Activated CD4-positive, alpha-beta T cell treated with anti-CD3 and anti-CD28 coated beads, Interleukin-2, Interleukin-4, amounts not matched to agents 100 ng/mL and 50 ng/mL, durations not matched to agents 16 hours and 8 hours (primary cell): ENCODE results near the gene DGAT2.

Experiments used
- DNase-seq: peaks from one replicate; pipeline ENCODE4 v3.0.0-alpha.2; 2020; ENCODE audit warnings: low spot score

DGAT2 gene

DNA sequence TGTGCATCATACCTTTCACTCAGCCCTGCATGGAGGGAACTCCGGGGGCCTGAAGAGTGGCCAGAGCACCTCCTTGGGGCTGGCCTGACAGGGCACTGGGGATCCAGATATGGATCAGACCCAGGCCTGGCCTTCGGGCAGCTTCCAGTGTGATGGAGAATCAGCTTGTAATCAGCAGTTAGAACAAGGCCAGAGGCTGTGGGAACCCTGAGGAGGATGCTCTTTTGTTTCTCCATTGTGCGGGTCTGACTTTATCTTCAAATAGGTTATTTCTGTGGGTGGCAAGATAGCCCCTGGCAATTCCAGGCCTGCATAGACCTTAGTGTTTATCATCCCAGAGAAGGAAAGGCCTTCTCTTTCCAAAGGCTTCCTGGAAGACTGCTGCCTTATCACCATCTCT, 12.3 kb downstream of the DGAT2 start:
- no peak for DNase-seq

DNA sequence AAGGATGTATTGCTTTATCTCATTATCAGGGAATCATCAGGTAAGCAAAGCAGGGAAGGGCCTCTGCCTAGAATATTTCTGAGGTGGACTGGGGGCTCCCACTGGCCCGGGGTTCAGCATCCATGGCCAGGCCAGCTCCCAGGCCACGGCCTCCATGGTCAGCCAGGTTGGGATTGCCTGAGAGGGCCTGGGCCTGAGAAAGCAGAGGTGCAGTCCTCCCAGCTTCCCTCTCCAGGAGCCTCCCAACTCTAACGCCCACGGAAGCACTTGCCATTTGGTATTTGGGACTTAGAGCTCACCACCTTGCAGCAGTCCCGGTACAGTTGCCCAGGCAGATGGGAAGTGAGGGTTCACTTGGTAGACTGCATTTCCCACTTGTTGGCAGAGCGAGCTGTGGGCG, 12.7 kb downstream of the DGAT2 start:
- no peak for DNase-seq

DNA sequence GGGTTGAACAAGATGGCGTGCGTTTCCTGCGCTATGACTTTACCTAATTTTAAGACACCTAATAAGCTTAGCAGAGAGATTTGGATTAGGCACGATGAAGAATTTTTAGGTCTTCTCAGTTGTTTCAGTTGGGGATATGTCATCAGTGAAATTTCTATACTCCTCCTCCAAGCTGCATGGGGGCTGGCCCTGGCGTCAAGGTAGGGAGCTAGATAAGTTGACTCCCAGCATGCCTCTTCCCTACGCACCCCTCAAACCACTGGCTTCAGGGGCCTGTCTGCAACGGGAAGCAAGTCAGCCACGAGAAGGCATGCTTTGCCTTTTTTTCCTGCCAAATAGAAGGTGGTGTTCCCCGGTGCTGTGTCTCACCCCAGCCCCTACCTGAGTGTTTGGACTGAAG, 13.3 kb downstream of the DGAT2 start:
- DNase-seq: no peak

DNA sequence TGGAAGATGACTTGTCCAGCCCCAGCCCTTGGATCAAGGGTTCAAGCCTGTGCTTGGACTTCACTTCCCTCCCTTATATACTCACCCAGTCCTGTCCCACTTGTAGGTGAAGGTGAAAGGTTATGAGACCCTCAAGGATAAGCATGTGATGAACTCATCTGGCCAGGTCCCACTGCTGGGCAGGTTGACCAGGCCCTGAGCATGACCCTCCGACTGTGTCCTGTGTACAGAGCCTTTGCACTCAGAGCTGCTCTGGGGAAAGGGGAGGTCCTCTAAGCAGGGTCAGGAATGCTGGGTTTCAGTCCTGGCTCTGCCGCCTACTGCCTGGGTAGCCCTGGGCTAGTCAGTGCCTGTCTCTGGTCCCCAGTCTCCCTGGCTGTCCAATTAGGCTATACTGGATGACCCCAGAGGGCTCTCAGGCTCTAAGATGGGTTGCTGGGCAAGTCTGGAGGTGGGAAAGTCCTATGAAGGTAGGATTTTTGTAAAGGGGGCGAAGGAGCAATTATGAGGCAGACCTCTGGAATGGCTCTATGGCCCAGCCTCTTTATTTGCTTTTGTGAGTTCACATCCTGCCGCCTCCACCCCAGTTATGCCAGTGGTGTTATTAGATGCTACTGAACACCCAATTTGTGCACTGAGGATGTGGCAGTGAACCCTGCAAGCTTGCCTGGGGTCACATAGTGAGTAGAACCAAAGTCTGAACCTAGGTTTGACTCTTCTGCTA, 14.1 kb downstream of the DGAT2 start:
- no peak for DNase-seq

DNA sequence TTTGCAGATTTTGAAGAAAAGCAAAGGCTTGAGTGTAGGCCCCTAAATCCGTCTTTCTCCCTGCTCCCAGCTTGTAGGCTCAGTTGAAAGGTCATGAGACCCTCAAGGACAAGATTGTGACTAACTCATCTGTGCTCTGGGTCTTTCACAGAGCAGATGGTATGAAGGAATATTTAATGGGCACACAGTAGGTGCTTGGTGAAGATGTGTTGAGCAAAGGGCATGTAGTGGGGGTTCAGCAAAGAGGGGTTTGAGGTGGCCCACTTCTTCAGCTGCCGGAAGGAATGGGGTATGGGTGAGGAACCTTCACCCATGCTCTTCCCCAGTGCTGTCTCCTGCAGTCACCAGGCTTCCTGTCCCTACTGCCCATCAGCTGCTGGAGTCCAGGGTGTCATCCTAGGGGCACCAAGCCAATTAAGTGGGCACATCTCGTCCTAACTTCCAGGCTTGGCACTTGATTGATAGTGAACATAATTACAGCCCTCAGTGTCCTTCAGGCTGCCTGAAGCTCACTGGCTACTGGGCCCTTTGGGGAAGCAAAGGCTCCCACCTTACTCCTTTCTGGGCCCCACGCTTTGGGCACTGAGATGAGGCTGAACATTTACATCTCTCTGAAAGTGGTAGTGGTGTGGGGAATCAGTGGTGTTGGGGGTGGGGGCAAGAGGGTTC, 15.0 kb downstream of the DGAT2 start:
- no peak for DNase-seq

DNA sequence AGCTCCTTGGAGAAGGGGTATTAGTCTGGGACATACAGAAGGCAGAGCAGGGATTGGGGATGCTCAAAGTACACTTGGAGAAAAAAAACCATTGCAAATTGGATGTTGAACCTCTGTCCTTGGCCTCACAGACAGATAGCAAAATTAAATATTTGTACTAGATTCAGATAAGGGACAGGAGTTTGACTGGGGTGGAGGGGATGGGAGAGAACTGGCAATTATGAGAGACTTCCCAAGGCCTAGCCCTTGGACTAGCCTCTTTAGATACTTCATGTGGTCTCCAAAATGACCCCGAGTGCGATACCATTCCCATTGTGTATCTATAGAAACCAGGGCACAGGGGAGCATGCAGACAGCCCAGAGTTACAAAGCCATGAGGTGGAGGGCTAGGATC, 15.5 kb downstream of the DGAT2 start:
- no peak for DNase-seq

DNA sequence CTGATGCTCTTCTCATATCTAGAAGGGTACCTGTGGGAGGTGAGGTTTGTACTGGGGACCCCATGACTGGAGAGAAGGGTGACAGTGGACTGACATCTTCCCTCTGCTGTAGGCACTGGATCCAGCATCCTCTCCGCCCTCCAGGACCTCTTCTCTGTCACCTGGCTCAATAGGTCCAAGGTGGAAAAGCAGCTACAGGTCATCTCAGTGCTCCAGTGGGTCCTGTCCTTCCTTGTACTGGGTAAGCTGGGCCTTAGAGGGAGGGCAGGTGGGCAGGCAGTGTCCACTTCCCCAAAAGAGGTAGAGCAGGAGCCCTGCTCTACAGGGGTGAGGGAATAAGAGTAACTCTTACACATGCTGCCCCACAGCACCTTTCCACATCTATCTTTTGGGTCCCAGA, 15.9 kb downstream of the DGAT2 start:
- no peak for DNase-seq

DNA sequence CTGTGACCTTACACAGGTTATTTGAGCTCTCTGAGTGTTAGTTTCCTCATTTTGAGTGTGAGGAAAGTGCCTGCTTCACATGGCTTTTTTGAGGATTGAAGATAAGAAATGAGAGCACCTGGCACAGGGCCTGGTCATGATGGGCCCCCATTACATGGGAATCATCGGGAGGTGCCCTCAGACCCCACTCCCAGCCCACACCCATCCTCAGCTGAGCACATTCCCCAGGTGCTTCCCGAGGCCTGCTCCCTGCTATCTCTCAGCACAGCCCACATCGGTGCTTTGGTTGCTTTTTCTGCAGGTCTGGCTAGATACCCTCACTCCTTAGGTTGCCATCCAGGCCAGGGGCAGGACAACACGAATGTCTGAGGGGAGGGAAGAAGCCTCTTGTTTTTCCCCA, 16.6 kb downstream of the DGAT2 start:
- DNase-seq: no peak

DNA sequence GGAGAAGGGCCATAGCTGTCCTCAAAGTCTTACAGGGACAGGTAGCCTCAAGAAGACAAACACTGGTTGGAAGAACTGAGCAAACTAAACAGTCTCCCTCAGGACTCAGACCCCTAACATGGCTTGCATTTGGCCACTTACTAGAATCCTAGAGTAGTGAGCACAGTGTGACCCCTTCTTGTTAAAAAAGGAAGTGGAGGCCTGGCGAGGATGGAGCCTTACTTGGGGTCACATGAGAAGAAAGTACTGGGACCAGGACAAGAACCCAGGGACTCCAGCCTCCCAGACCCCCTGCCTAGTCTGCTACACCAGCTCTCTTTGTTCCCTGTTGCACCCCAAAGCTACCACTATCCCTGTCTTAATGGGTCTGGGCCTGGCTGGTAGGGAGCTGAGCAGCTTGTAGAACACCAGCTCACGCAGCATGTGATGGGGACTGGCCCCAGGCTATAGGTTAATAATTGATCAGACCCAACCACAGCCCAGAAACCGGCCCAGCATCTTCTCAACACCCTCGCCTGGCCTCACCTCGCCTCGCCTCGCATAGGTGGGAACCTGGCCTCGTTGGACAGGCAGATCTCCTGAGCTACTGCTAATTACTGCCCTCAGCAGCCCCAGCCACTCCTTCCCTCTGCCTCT, 17.6 kb downstream of the DGAT2 start:
- DNase-seq: no peak

DNA sequence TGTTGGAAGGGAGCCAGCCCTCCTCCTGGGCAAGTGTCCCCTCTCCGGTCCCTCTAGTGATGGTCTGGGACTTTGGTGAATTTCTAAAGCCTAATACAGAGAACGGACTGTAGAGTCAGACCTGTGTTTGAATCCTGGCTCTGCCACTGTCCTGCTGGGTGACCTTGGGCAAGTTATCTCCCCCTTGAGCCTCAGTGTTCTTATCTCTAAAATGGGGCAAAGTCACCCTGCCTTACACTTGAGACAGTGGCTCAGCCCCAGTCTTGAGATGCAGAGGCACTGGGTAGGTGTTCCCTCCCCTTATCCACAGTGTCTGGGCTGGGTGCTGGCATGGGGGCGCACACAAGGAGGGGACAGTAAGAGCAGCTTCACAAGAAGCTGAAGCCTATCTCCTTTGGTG, 20.9 kb downstream of the DGAT2 start:
- no peak for DNase-seq

DNA sequence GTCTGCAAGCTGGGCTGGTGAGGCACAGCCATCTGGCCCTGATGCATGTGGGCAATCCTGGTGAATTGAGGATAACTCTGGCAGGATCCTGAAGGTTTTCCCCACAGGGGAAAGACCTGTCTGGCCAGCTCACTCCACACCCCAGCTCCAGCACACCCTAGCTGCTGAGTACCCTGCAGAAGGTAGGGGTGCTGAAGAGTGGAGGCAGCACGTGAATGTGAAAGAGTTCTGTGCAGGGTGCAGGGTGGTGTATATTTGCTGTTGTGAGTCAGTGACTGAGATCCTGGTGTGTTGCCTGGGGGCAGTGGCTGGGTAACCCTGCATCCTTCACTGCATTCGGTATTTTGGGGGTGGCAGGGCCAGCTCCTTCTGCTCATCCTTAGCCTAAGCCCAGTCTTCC, 22.4 kb downstream of the DGAT2 start:
- DNase-seq: no peak

DNA sequence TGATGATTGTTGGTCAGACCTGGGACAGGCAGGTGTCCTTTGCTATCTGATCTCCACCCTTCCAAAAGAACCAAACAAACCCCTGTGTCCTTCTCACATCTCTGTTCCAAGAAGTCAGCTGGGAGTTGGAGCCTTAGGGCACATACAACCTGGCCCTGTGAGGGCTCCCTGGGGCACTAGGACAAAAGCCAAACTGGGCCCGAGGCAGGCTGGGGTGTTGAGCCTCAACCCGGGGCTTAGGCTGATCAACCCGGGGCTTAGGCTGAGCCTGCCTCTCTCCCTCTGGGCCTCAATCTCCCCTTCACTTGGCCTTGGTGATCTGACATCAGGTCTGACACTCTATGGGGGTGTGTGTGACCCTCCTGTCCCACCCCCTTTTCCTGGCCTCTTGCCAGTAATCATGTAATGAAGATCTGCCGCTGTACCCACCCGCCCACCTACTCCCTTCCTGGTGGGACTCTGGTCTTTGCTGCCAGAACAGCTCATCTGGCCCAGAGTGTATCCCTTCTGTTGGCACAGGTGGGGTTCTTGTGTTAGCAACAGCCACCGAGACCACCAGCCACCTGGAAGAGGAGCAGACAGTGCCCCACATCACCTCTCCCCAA, 23.7 kb downstream of the DGAT2 start:
- DNase-seq: no peak

DNA sequence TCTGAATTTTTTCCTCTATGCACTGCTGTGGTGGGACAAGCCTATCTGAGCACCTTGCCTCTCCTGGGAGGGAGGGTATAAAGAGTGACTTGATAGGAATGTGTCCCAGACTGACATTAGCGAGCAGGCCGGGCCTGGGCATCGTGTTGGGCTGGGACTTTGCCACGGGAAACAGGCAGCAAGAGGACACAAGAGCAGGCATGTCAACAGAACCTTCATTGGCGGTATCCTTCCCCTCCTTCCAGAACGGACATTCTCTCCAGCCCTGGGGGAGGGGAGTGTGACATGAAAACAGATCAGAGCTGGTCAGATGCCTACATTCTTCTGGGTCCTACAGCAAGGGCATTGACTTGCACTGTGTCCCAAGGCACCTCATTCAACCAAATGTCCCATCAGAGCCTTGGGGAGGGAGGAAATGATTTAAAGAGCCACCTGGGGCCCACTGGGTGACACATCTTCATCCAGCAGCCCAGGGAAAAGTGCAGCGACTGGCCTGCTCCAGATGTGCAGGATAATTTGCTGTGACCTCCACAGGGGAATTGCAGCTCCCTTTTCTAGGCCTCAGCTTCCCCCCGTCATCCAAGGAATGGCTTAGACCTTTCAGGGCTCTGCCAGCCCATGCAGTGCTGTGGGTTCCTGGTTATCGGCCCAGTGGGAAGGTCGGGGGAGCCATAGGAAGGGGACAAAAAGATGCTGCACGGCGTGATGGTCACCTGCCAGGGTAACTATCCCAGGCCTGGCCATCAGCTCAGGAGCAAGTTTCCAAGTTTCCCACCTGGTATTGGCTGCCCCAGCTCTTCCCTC, 24.6 kb downstream of the DGAT2 start:
- DNase-seq: no peak

DNA sequence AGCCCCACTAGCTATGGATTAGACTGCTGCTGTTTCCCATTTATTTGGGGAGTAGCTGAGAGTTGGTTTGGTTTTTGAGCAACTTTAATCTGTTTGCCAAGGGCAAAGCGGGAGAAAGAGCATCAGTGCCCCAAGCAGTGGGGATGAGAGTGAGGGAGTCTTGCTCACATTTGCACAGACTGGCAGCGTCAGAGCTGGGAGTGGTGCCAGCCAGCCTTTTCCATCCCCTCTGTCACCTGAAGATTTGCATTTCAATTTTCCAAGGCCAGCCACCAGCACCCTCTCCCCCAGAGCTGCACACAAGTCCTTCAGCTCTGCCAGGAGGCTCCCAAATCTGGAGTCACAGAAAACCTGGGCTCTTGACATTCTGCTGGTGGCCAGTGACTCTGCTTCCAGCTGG, 25.4 kb downstream of the DGAT2 start:
- no peak for DNase-seq

DNA sequence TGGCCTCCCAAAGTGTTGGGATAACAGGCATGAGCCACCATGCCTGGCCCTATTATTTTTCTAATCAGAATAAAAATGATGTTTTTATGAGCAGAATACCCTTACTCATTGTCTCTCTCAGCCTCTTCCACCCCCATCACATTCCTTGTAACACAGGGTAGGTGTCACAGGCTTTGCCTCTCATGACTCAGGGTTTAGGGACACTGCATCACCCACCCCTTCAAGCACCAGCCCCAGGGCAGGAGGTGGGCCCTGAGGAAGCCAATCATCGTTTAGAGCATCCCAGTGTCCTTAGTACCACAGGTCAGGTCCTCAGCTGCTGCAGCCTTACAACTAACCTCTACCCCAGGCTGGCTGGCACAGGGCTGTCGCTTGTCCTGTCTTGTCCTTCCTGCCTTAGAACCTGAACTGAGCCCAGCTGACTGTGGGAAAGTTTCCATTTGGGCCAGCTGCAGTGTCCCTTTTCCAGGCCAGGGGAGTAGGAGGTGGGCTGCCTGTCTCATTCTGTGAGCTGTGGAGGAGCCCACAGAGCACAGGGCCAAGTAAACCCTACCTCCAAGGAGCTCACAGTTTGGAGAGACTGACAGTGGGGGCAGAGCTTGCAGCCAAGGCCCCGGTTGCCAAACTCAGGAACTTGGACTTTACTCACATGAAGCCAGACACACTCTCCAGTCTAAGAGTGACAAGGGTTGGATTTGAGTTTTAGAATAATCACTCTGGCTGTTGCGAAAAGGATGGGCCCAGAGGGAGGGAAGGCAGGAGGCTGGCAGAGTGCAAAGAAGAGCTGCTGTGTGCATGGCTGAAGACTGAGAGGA, 26.9 kb downstream of the DGAT2 start:
- no peak for DNase-seq

DNA sequence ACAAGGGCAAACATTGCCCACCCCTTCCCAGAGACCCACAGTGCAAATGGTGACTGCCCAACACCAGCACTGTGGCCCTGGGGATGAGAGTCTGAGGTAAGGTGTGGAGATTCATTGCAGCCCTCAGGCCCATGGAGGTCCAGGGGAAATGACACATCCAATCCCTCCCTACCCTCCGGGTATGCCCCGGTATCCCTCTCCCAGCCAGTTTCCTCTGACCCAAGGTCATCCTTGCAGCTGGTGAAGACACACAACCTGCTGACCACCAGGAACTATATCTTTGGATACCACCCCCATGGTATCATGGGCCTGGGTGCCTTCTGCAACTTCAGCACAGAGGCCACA, 27.5 kb downstream of the DGAT2 start:
- DNase-seq: no peak

DNA sequence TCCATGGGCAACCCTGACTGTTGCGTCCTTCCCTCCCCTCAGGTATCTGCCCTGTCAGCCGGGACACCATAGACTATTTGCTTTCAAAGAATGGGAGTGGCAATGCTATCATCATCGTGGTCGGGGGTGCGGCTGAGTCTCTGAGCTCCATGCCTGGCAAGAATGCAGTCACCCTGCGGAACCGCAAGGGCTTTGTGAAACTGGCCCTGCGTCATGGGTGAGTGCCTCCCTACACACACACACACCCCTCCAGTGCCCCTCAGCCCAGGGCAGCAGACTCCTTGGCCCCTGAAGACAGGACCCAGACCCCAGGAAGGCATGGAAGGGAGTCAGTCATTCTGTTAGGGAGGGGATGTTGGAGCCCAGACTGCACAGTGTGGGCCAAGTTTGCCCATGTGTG, 28.5 kb downstream of the DGAT2 start:
- DNase-seq: no peak

DNA sequence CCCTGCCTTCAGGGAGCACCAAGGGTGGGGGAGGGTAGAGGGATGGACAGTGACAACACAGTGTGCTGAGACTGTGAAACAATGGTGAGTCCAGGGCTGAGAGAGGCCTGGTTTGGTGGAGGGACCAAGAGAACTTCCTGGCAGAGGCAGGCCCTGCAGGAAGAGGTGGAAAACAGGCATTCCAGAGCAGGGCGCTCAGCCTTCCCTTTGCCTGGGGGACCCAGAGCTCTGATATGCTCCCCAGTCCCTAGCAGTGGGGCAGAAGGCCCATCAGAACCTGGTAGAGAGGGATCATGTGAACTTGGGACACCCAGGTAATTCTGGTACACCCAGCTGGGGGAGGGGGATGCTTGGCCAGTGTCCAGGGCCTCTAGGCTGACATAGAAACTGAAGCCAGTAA, 29.2 kb downstream of the DGAT2 start:
- DNase-seq: no peak

DNA sequence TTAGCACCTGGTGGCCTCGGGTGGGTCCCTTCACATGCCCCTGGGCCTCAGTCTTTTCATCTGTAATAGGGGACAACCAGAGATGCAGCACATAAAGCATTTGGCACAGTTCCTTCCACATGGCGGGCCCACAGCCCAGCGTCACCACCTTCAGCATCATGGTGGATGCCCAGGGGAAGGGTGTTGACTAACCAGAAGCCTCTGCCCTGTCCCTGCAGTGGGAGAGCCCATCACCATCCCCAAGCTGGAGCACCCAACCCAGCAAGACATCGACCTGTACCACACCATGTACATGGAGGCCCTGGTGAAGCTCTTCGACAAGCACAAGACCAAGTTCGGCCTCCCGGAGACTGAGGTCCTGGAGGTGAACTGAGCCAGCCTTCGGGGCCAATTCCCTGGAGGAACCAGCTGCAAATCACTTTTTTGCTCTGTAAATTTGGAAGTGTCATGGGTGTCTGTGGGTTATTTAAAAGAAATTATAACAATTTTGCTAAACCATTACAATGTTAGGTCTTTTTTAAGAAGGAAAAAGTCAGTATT, 31.6 kb downstream of the DGAT2 start:
- DNase-seq: no peak

DNA sequence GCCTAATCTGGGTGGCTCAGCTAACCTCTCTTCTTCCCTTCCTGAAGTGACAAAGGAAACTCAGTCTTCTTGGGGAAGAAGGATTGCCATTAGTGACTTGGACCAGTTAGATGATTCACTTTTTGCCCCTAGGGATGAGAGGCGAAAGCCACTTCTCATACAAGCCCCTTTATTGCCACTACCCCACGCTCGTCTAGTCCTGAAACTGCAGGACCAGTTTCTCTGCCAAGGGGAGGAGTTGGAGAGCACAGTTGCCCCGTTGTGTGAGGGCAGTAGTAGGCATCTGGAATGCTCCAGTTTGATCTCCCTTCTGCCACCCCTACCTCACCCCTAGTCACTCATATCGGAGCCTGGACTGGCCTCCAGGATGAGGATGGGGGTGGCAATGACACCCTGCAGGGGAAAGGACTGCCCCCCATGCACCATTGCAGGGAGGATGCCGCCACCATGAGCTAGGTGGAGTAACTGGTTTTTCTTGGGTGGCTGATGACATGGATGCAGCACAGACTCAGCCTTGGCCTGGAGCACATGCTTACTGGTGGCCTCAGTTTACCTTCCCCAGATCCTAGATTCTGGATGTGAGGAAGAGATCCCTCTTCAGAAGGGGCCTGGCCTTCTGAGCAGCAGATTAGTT, 32.3 kb downstream of the DGAT2 start:
- no peak for DNase-seq
